Placental pericyte (primary cell): ENCODE data around the gene OR5C1. TPM values are rescaled to one million over a fixed set of nuclear protein-coding genes. Genes with fewer than 3 reads are reported as not detected.

Source experiments
- total RNA-seq: library from RNA; depleted of rRNA; stranded (reverse); fragments of >200 nt; gene quantifications from 2 replicates; pipeline ENCODE4 v1.2.3, GENCODE V29; 2012

OR5C1 gene
- total RNA-seq: not detected in 2 replicates

DNA sequence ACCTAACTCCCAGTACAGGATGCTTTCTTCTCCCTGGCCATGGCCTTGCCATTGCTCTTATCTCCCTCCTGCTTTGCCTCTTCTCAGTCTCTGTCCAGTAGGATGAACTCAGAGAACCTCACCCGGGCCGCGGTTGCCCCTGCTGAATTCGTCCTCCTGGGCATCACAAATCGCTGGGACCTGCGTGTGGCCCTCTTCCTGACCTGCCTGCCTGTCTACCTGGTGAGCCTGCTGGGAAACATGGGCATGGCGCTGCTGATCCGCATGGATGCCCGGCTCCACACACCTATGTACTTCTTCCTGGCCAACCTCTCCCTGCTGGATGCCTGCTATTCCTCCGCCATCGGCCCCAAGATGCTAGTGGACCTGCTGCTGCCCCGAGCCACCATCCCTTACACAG lies at the start of gene OR5C1:
TSS of gene OR5C1 (plus strand) at position 103 of the 400 bp plus-strand sequence. CDS start at position 103, 0 bp downstream.

GRCh38 chr9:122742003-122742402 lies 46.7 kb upstream of the OR5C1 start, which contains the start of gene OR1L6:
Gene OR1L6, plus strand, starts transcription at chr9:122742303. Its CDS starts 7,545 bp downstream, at chr9:122749848.

DNA sequence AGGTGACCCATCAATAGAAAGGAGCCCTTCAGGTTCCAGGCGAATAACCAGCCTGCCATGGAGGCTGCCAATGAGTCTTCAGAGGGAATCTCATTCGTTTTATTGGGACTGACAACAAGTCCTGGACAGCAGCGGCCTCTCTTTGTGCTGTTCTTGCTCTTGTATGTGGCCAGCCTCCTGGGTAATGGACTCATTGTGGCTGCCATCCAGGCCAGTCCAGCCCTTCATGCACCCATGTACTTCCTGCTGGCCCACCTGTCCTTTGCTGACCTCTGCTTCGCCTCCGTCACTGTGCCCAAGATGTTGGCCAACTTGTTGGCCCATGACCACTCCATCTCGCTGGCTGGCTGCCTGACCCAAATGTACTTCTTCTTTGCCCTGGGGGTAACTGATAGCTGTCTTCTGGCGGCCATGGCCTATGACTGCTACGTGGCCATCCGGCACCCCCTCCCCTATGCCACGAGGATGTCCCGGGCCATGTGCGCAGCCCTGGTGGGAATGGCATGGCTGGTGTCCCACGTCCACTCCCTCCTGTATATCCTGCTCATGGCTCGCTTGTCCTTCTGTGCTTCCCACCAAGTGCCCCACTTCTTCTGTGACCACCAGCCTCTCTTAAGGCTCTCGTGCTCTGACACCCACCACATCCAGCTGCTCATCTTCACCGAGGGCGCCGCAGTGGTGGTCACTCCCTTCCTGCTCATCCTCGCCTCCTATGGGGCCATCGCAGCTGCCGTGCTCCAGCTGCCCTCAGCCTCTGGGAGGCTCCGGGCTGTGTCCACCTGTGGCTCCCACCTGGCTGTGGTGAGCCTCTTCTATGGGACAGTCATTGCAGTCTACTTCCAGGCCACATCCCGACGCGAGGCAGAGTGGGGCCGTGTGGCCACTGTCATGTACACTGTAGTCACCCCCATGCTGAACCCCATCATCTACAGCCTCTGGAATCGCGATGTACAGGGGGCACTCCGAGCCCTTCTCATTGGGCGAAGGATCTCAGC lies 11.6 kb downstream of the OR5C1 start, which contains the start of gene OR1K1:
TSS of gene OR1K1 (plus strand) at position 58 of the 995 bp plus-strand sequence. CDS start at position 58, 0 bp downstream.

Other genes with a start within 250 kb of the OR5C1 start
- gene OR1N2, start 235.8 kb upstream of the OR5C1 start, total RNA-seq: not detected in 2 replicates
- gene OR1L8, start 205.5 kb upstream of the OR5C1 start, total RNA-seq: not detected in 2 replicates
- not detected in 2 replicates for gene OR1Q1, start 174.2 kb upstream of the OR5C1 start, total RNA-seq
- gene OR1B1, start 131.3 kb upstream of the OR5C1 start, total RNA-seq: not detected in 2 replicates
- gene OR1L1, start 127.2 kb upstream of the OR5C1 start, total RNA-seq: not detected in 2 replicates
- gene OR1L3, start 113.8 kb upstream of the OR5C1 start, total RNA-seq: not detected in 2 replicates
- not detected in 2 replicates for gene OR1L4, start 64.9 kb upstream of the OR5C1 start, total RNA-seq
- not detected in 2 replicates for gene OR1L6, start 46.6 kb upstream of the OR5C1 start, total RNA-seq
- not detected in 2 replicates for gene OR1K1, start 11.2 kb downstream of the OR5C1 start, total RNA-seq
- 25.6 and 33.2 TPM in 2 replicates for gene PDCL, start 39.7 kb downstream of the OR5C1 start, total RNA-seq
- 47.7 and 62.7 TPM in 2 replicates for gene RC3H2, start 116.4 kb downstream of the OR5C1 start, total RNA-seq
- gene ZBTB6, start 124.4 kb downstream of the OR5C1 start, total RNA-seq: 7.9 and 17.0 TPM in 2 replicates
- gene ZBTB26, start 142.6 kb downstream of the OR5C1 start, total RNA-seq: 2.8 and 3.7 TPM in 2 replicates
- 30.2 and 38.3 TPM in 2 replicates for gene RABGAP1, start 152.1 kb downstream of the OR5C1 start, total RNA-seq
- 1.1 and 1.4 TPM in 2 replicates for gene GPR21, start 244.7 kb downstream of the OR5C1 start, total RNA-seq